ENCODE results near the gene MYH16. TPM values are rescaled to one million over a fixed set of nuclear protein-coding genes. Genes with fewer than 3 reads are reported as not detected.
"Not testable (repeated sequence)": the region's sequence is repeated elsewhere in the genome, so short reads cannot be mapped to it uniquely, and the experiment has no call there.

The MYH16 gene
- total RNA-seq, 2 experiments from 2014 or later, result not detected

- TF ChIP-seq, protein P1, sequence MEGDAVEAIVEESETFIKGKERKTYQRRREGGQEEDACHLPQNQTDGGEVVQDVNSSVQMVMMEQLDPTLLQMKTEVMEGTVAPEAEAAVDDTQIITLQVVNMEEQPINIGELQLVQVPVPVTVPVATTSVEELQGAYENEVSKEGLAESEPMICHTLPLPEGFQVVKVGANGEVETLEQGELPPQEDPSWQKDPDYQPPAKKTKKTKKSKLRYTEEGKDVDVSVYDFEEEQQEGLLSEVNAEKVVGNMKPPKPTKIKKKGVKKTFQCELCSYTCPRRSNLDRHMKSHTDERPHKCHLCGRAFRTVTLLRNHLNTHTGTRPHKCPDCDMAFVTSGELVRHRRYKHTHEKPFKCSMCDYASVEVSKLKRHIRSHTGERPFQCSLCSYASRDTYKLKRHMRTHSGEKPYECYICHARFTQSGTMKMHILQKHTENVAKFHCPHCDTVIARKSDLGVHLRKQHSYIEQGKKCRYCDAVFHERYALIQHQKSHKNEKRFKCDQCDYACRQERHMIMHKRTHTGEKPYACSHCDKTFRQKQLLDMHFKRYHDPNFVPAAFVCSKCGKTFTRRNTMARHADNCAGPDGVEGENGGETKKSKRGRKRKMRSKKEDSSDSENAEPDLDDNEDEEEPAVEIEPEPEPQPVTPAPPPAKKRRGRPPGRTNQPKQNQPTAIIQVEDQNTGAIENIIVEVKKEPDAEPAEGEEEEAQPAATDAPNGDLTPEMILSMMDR (IDR thresholded peaks at IDR 0.05), result no peak
- Mint-ChIP-seq H3K36me3 (ENCODE audit: low read depth) (no peaks in the 10 kb centered on the region), H3K27me3 (no peaks in the 10 kb centered on the region), H3K9me3 (no peaks in the 10 kb centered on the region), H3K27ac (no peak overlapping the region), H3K4me1 (ENCODE audit: low read depth) (no peaks in the 10 kb centered on the region), H3K4me3 (no peak overlapping the region)
- ChIA-PET POLR2A (no interaction called here), CTCF (no interaction called here)
- DNase-seq, result no peak
- intact Hi-C loops (cut with micrococcal nuclease), result no loop called here
- ATAC-seq, result no peak
Observed at GRCh38 chr7:99234185-99234584, 38.5 kb upstream of the MYH16 start.

DNA sequence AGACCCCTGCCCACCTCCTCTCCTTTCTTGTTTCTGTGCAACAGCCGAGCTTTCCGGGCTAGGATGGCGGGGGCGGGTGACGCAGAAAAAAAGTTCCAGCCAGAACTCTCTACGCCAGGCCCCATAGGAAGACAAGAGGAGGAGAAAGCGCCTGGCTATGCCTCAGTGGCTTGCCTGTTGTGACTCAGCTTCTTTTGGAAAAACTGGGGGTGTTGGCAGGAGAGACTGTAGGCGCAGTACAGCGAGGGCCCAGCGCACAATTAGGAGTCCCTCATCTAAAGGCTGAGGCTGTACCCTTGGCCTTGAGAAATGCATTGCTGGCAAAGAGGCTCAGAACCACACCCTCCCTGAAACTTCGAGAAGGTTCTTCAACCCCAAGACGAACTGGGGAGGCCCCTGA lies 36.7 kb upstream of the MYH16 start:
- no peaks in the 10 kb centered on the region for H3K4me1 Mint-ChIP-seq (ENCODE audit: low read depth)

GRCh38 chr7:99237876-99238275 lies 34.8 kb upstream of the MYH16 start:
- H3K4me1 Mint-ChIP-seq (ENCODE audit: low read depth); H3K36me3 Mint-ChIP-seq (ENCODE audit: low read depth); H3K27me3 Mint-ChIP-seq; DNase-seq; intact Hi-C loops (cut with micrococcal nuclease); H3K9me3 Mint-ChIP-seq; H3K27ac Mint-ChIP-seq; ATAC-seq; H3K4me3 Mint-ChIP-seq: not testable (repeated sequence)
- ChIA-PET POLR2A (interaction anchor here (0.7 kb wide), 1 partner anchor 10 kb away, joined by 3 read pairs; no protein-coding TSS in a partner anchor), CTCF (interaction anchor here (1.6 kb wide), 1 partner anchor 76 kb away, joined by 3 read pairs; no protein-coding TSS in a partner anchor)

More for the DNA sequence above, 36.7 kb upstream of the MYH16 start:
- H3K36me3 Mint-ChIP-seq (ENCODE audit: low read depth), result no peaks in the 10 kb centered on the region
- ATAC-seq (no peak), DNase-seq (no peak)
- ChIA-PET POLR2A (no interaction called here), CTCF (no interaction called here)
- TF ChIP-seq, protein P1 (IDR thresholded peaks at IDR 0.05), result no peak
- H3K4me3 Mint-ChIP-seq, result no peak overlapping the region
- no peaks in the 10 kb centered on the region for H3K27me3 Mint-ChIP-seq
- intact Hi-C loops (cut with micrococcal nuclease), result no loop called here
- no peak overlapping the region for H3K27ac Mint-ChIP-seq
- no peaks in the 10 kb centered on the region for H3K9me3 Mint-ChIP-seq

- ATAC-seq (no peak), DNase-seq (no peak)
- H3K9me3 Mint-ChIP-seq, result no peaks in the 10 kb centered on the region
- H3K27me3 Mint-ChIP-seq, result peaks cover 2% of the 10 kb centered on the region
- H3K4me3 Mint-ChIP-seq, result no peak overlapping the region
- TF ChIP-seq, protein P1 (IDR thresholded peaks at IDR 0.05), result no peak
- CTCF ChIA-PET, result interaction anchor here (1.6 kb wide), 1 partner anchor 75 kb away, joined by 3 read pairs; no protein-coding TSS in a partner anchor
- H3K27ac Mint-ChIP-seq, result no peak overlapping the region
- intact Hi-C loops (cut with micrococcal nuclease), result no loop called here
- no peaks in the 10 kb centered on the region for H3K36me3 Mint-ChIP-seq (ENCODE audit: low read depth)
- POLR2A ChIA-PET, result no interaction called here
- H3K4me1 Mint-ChIP-seq (ENCODE audit: low read depth), result no peaks in the 10 kb centered on the region
Observed at GRCh38 chr7:99238558-99239341, 33.9 kb upstream of the MYH16 start.

- Mint-ChIP-seq H3K9me3 (no peaks in the 10 kb centered on the region), H3K4me1 (ENCODE audit: low read depth) (no peaks in the 10 kb centered on the region), H3K4me3 (no peak overlapping the region), H3K27me3 (peaks cover 2% of the 10 kb centered on the region), H3K27ac (no peak overlapping the region), H3K36me3 (ENCODE audit: low read depth) (no peaks in the 10 kb centered on the region)
- intact Hi-C loops (cut with micrococcal nuclease), result no loop called here
- ChIA-PET POLR2A (no interaction called here), CTCF (no interaction called here)
- ATAC-seq (no peak), DNase-seq (no peak)
- TF ChIP-seq, protein P1 (IDR thresholded peaks at IDR 0.05), result no peak
Observed at GRCh38 chr7:99242682-99243081, 30.0 kb upstream of the MYH16 start.

Data from activated CD8-positive, alpha-beta T cell treated with anti-CD3 and anti-CD28 coated beads for 36 hours (primary cell).